GM12878 (cell line): Measurements from ENCODE around the gene ZSCAN22. TPM values are rescaled to one million over a fixed set of nuclear protein-coding genes. Genes with fewer than 3 reads are reported as not detected.

ENCODE experiments used
- ATAC-seq: fragments of 200-7000 bp; cut with Tn5 transposase; 3 replicates; pipeline ENCODE4 v1.9.1; 2020; ENCODE audit warnings: mild to moderate bottlenecking, moderate library complexity
- BruUV-seq: library from RNA; stranded (reverse); fragments of 400-500 nt; replicated peaks from 2 replicates; lab custom pipeline; 2021; lab: Mats Ljungman, UMichigan
- CTCF ChIA-PET: fragments of 300-600 bp; sonication (Branson Sonifier 250); formaldehyde crosslinking; extraction: SDS; loops from one replicate; lab custom pipeline; 2021; ENCODE audit warnings: inconsistent platforms; lab: Yijun Ruan, JAX
- POLR2A ChIA-PET: fragments of 350-600 bp; formaldehyde crosslinking; extraction: SDS; loops from one replicate; lab custom pipeline; 2021; ENCODE audit warnings: inconsistent platforms; lab: Charles Lee
- RAD21 ChIA-PET: fragments of 300-600 bp; sonication (Branson Sonifier 250); formaldehyde crosslinking; loops from one replicate; lab custom pipeline; 2023; ENCODE audit warnings: antibody characterized with exemption; ENCODE audit not compliant: unreplicated experiment; lab: Charles Lee
- SMC1A ChIA-PET: fragments of 300-600 bp; sonication (Branson Sonifier 250); formaldehyde crosslinking; loops from one replicate; lab custom pipeline; 2023; ENCODE audit not compliant: unreplicated experiment, uncharacterized antibody; lab: Charles Lee
- DNase-seq: peaks from one replicate; pipeline ENCODE4 v3.0.0-alpha.2; 2011; ENCODE audit warnings: low read depth, low spot score
- FAIRE-seq: peaks from 3 replicates; lab custom pipeline; 2011; peaks lifted over from hg19 to GRCh38; lab: Jason Lieb, UNC
- H2AFZ ChIP-seq: 2 replicates; pipeline ENCODE4 v1.6.0; 2011; ENCODE audit warnings: low read depth, low read length, control low read depth; ENCODE audit not compliant: control insufficient read depth
- H3K27ac ChIP-seq: 2 replicates; pipeline ENCODE4 v1.5.1; 2011; ENCODE audit warnings: control low read depth; ENCODE audit not compliant: control insufficient read depth, insufficient read depth
- H3K27me3 ChIP-seq, 2 experiments: replicated peaks in 1 of 2; 2 replicates each; pipeline versions ENCODE4 v1.6.0 to v1.6.1; 2011; ENCODE audit warnings: low read length in 1 of 2; ENCODE audit not compliant: control insufficient read depth in 2 of 2, insufficient read depth in 2 of 2
- H3K36me3 ChIP-seq, 2 experiments: 2 replicates each; pipeline ENCODE4 v1.5.1; 2011; ENCODE audit warnings: low read length in 1 of 2; ENCODE audit not compliant: control insufficient read depth in 2 of 2, insufficient read depth in 2 of 2
- H3K4me1 ChIP-seq: 2 replicates; pipeline ENCODE4 v1.6.1; 2011; ENCODE audit warnings: mild to moderate bottlenecking, low read length, moderate library complexity, mixed read lengths; ENCODE audit not compliant: control insufficient read depth, insufficient read depth
- H3K4me2 ChIP-seq: 2 replicates; pipeline ENCODE4 v1.6.0; 2011; ENCODE audit warnings: control low read depth; ENCODE audit not compliant: control insufficient read depth, insufficient read depth
- H3K4me3 ChIP-seq: fragments of 200-600 bp; sonication (generic); 2 replicates; pipeline ENCODE4 v1.5.1; 2016
- H3K79me2 ChIP-seq: 2 replicates; pipeline ENCODE4 v1.6.0; 2011; ENCODE audit warnings: low read length; ENCODE audit not compliant: control insufficient read depth, insufficient read depth
- H3K9ac ChIP-seq: 2 replicates; pipeline ENCODE4 v1.8.0; 2011; ENCODE audit warnings: low read length, control low read depth, mixed read lengths; ENCODE audit not compliant: control insufficient read depth, insufficient read depth
- H3K9me3 ChIP-seq: replicated peaks from 3 replicates; pipeline ENCODE4 v1.5.1; 2011; ENCODE audit warnings: mild to moderate bottlenecking, low read length; ENCODE audit not compliant: control insufficient read depth, insufficient read depth
- H4K20me1 ChIP-seq: 2 replicates; pipeline ENCODE4 v1.6.0; 2011; ENCODE audit not compliant: control insufficient read depth, insufficient read depth
- CEBPB ChIP-seq, 2 experiments: fragments of 150-350 bp in 1 of 2; IDR thresholded peaks; 2 replicates each; pipeline ENCODE4 v1.6.1; 2012 to 2014; ENCODE audit warnings: low read depth in 2 of 2, low read length in 2 of 2, borderline replicate concordance in 1 of 2, inconsistent platforms in 1 of 2
- E2F4 ChIP-seq: IDR thresholded peaks from 2 replicates; pipeline ENCODE4 v1.6.1; 2012; ENCODE audit warnings: low read depth, low read length, improper control_type of control experiment
- EGR1 ChIP-seq, 2 experiments: IDR thresholded peaks; 1 replicate in 1 of 2; 2 replicates in 1 of 2; pipeline ENCODE4 v1.6.1; 2011 to 2012; ENCODE audit warnings: low read depth in 2 of 2, low read length in 2 of 2, borderline replicate concordance in 1 of 2, mild to moderate bottlenecking in 1 of 2, moderate library complexity in 1 of 2
- JUND ChIP-seq: IDR thresholded peaks from 2 replicates; pipeline ENCODE4 v1.6.1; 2012; ENCODE audit warnings: low read depth, mild to moderate bottlenecking, low read length, improper control_type of control experiment, moderate library complexity
- LARP7 ChIP-seq: fragments of 450-650 bp; IDR thresholded peaks from 2 replicates; pipeline ENCODE4 v1.6.1; 2017; ENCODE audit warnings: mild to moderate bottlenecking
- MTA2 ChIP-seq: fragments of 450-650 bp; IDR thresholded peaks from 2 replicates; pipeline ENCODE4 v1.6.1; 2016; ENCODE audit warnings: low read depth, mild to moderate bottlenecking, moderate library complexity
- NFIC ChIP-seq: IDR thresholded peaks from 2 replicates; pipeline ENCODE4 v1.6.1; 2012; ENCODE audit warnings: low read depth, mild to moderate bottlenecking, inconsistent platforms, low read length, moderate library complexity
- NFXL1 ChIP-seq: fragments of 450-650 bp; IDR thresholded peaks from 2 replicates; pipeline ENCODE4 v1.6.1; 2017; ENCODE audit warnings: antibody characterized with exemption, mild to moderate bottlenecking, borderline replicate concordance
- NR2C1 ChIP-seq: fragments of 450-650 bp; IDR thresholded peaks from 2 replicates; pipeline ENCODE4 v1.6.1; 2017; ENCODE audit warnings: antibody characterized with exemption, mild to moderate bottlenecking, moderate library complexity
- RUNX3 ChIP-seq: IDR thresholded peaks from 2 replicates; pipeline ENCODE4 v1.6.1; 2012; ENCODE audit warnings: low read length, inconsistent platforms
- WRNIP1 ChIP-seq: IDR thresholded peaks from 2 replicates; pipeline ENCODE4 v1.6.1; 2011; ENCODE audit warnings: low read depth, low read length, improper control_type of control experiment, borderline replicate concordance
- WGBS: methylation state at CpG from one replicate; pipeline ENCODE4 v1.1.6; 2016; ENCODE audit warnings: low lambda C conversion rate; ENCODE audit not compliant: insufficient replicate concordance, insufficient coverage; ENCODE audit errors: missing lambda C conversion rate; 5-methylcytosine and 5-hydroxymethylcytosine counted together
- in situ Hi-C: fragments of 300-500 bp; cut with MboI; formaldehyde crosslinking; loops from 9 replicates; pipeline ENCODE4 v1.14.3; 2018; ENCODE audit warnings: mixed read lengths
- intact Hi-C: fragments of 100-400 bp; cut with micrococcal nuclease; formaldehyde crosslinking; loops from one replicate; pipeline ENCODE4 v1.14.2; 2022; ENCODE audit not compliant: unreplicated experiment
- polyA plus RNA-seq, 11 experiments: library from polyadenylated mRNA; depleted of rRNA in 4 of 11; unstranded in 6 of 11; stranded (reverse) in 5 of 11; fragments of >200 nt; fragmentation: Nextera tagmentation in 4 of 11; fragmentation: Illumina TruSeq in 1 of 11; extraction: Ambion mirVana in 4 of 11; extraction: Trizol in 1 of 11; gene quantifications; 1 replicate in 1 of 11; 2 replicates in 10 of 11; pipeline versions ENCODE4 v1.2.1 to v1.2.3, GENCODE V29; 2011 to 2016; ENCODE audit warnings: inconsistent platforms in 2 of 11, missing spikeins in 2 of 11, low read depth in 1 of 11
- total RNA-seq, 4 experiments: library from RNA; depleted of rRNA in 3 of 4; stranded (reverse); fragments of >200 nt in 3 of 4; fragmentation: Illumina TruSeq in 1 of 4; extraction: Trizol in 1 of 4; gene quantifications; 2 replicates each; pipeline versions ENCODE4 v1.2.1 to v1.2.3, GENCODE V29; 2013 to 2021
- TF ChIP-seq, protein P1 (sequence below): fragments of 450-650 bp; conservative IDR thresholded peaks from 2 replicates; pipeline ENCODE4 v1.6.1; 2017; ENCODE audit warnings: mild to moderate bottlenecking, moderate library complexity
- TF ChIP-seq, protein P2 (sequence below): IDR thresholded peaks from 2 replicates; pipeline ENCODE4 v1.6.1; 2011; ENCODE audit warnings: low read depth, low read length, improper control_type of control experiment, borderline replicate concordance

ZSCAN22 gene
- total and polyA plus RNA-seq, 10 of the 15 experiments (the other 5 are each of a cell fraction or from before 2014, with no cell fraction given), result 0.49 to 3.9 (median 2.6) TPM

- H3K4me2 ChIP-seq, result peak overlapping the region; percentile 86
- peak overlapping the region; percentile 87 for H3K4me3 ChIP-seq
- intact Hi-C loops (no loop called here), in situ Hi-C loops (no loop called here)
- ChIA-PET CTCF (interaction anchor here (0.6 to 2.6 kb wide), 8 partner anchors 14 to 882 kb away, joined by 3 to 13 read pairs (median 4); partner anchors contain the start of genes ZBTB45, ZNF497 and ZSCAN22), RAD21 (interaction anchor here (1.0 to 3.6 kb wide), 4 partner anchors 15 to 174 kb away, joined by 3 to 18 read pairs (median 6); partner anchors contain the start of genes ZNF497 and ZSCAN22), POLR2A (interaction anchor here (0.6 to 3.6 kb wide), 14 partner anchors 9 to 431 kb away, joined by 3 to 37 read pairs (median 4); partner anchors contain the start of genes TRIM28, ZNF417, ZNF497 and ZNF584), SMC1A (interaction anchor here (1.1 to 3.0 kb wide), 6 partner anchors 14 to 41 kb away, joined by 3 to 17 read pairs (median 4); partner anchors contain the start of genes ZNF497 and ZSCAN22)
- H3K27ac ChIP-seq, result peak overlapping the region; percentile 44; the same call in 1 of the 2 replicates
- no peak for DNase-seq
- BruUV-seq, result TSS peak; percentile 95
- 23% methylated on average over 63 of the region's 82 CpGs for WGBS
- no peaks in the 10 kb centered on the region for H3K9me3 ChIP-seq
- no peaks in the 10 kb centered on the region; the same call in 1 of the 2 replicates for H3K79me2 ChIP-seq
- peak; percentile 98 for ATAC-seq
- H3K36me3 ChIP-seq, result no peaks in the 10 kb centered on the region
- 0 out of 2 replicates have a peak, but pooled peaks cover 3% of the 10 kb centered on the region for H3K4me1 ChIP-seq
- no peaks in the 10 kb centered on the region for H3K27me3 ChIP-seq
- peak overlapping the region; percentile 68 for H3K9ac ChIP-seq
- FAIRE-seq, result no peak
- no peaks in the 10 kb centered on the region for H4K20me1 ChIP-seq
- H2AFZ ChIP-seq, result peak overlapping the region; percentile 93
- no peak for TF ChIP-seq JUND
- TF ChIP-seq WRNIP1, result no peak
- TF ChIP-seq NR2C1, result no peak
- TF ChIP-seq NFIC, result no peak
- TF ChIP-seq, protein P1, sequence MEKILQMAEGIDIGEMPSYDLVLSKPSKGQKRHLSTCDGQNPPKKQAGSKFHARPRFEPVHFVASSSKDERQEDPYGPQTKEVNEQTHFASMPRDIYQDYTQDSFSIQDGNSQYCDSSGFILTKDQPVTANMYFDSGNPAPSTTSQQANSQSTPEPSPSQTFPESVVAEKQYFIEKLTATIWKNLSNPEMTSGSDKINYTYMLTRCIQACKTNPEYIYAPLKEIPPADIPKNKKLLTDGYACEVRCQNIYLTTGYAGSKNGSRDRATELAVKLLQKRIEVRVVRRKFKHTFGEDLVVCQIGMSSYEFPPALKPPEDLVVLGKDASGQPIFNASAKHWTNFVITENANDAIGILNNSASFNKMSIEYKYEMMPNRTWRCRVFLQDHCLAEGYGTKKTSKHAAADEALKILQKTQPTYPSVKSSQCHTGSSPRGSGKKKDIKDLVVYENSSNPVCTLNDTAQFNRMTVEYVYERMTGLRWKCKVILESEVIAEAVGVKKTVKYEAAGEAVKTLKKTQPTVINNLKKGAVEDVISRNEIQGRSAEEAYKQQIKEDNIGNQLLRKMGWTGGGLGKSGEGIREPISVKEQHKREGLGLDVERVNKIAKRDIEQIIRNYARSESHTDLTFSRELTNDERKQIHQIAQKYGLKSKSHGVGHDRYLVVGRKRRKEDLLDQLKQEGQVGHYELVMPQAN, result peak; percentile 76
- TF ChIP-seq, protein P2, sequence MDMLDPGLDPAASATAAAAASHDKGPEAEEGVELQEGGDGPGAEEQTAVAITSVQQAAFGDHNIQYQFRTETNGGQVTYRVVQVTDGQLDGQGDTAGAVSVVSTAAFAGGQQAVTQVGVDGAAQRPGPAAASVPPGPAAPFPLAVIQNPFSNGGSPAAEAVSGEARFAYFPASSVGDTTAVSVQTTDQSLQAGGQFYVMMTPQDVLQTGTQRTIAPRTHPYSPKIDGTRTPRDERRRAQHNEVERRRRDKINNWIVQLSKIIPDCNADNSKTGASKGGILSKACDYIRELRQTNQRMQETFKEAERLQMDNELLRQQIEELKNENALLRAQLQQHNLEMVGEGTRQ, result no peak
- TF ChIP-seq NFXL1, result no peak
- TF ChIP-seq MTA2, result no peak
- no peak for TF ChIP-seq E2F4
- TF ChIP-seq EGR1 (IDR thresholded peaks at IDR 0.05; ENCODE audit: borderline replicate concordance in 1 of 2, low read depth in 2 of 2, low read length in 2 of 2), result no peak
- TF ChIP-seq CEBPB (IDR thresholded peaks at IDR 0.05; ENCODE audit: borderline replicate concordance in 1 of 2, low read depth in 2 of 2, low read length in 2 of 2), result no peak
- no peak for TF ChIP-seq RUNX3
- TF ChIP-seq LARP7, result peak; percentile 76; the same call in 1 of the 2 replicates
Observed at GRCh38 chr19:58346961-58347929, 20.5 kb downstream of the ZSCAN22 start.
